ENCODE measurements around the gene EDA2R.

GRCh38 chrX:66632981-66633380, 5.9 kb downstream of the EDA2R start:
- TF ChIP-seq CTCF (IDR thresholded peaks at IDR 0.05; ENCODE audit: insufficient read depth, low read length): no peak
- TF ChIP-seq REST (IDR thresholded peaks at IDR 0.05; ENCODE audit: insufficient replicate concordance, low read depth): no peak
- TF ChIP-seq GABPA (IDR thresholded peaks at IDR 0.05; ENCODE audit: low read depth): no peak
- TF ChIP-seq POLR2AphosphoS5 (IDR thresholded peaks at IDR 0.05; ENCODE audit: low read depth): no peak

Data from HL-60 (cell line).